OCI-LY7 (cell line): Measurements from ENCODE around the gene TMEM234.

Experiments
- CTCF ChIP-seq: fragments of 200-600 bp; sonication (generic); conservative IDR thresholded peaks from 2 replicates; pipeline ENCODE4 v1.5.1; 2014; ENCODE audit warnings: mild to moderate bottlenecking, antibody characterized with exemption, low read length, moderate library complexity, mixed read lengths
- EZH2phosphoT487 ChIP-seq: fragments of 200-600 bp; sonication (generic); IDR thresholded peaks from 2 replicates; pipeline ENCODE4 v1.6.1; 2018; ENCODE audit warnings: low read depth, borderline replicate concordance, mild to moderate bottlenecking, mixed run types, antibody characterized with exemption, low read length, moderate library complexity, mixed read lengths

- TF ChIP-seq CTCF (no peak), EZH2phosphoT487 (no peak)
These were observed 41.7 kb downstream of the TMEM234 start for GRCh38 chr1:32180186-32181060.
